GM12878 (cell line): Measurements from ENCODE around the gene TMEM212. TPM values are rescaled to one million over a fixed set of nuclear protein-coding genes. Genes with fewer than 3 reads are reported as not detected.

Source experiments
- ATAC-seq: fragments of 200-7000 bp; cut with Tn5 transposase; 3 replicates; pipeline ENCODE4 v1.9.1; 2020; ENCODE audit warnings: mild to moderate bottlenecking, moderate library complexity
- BruUV-seq: library from RNA; stranded (reverse); fragments of 400-500 nt; replicated peaks from 2 replicates; lab custom pipeline; 2021; lab: Mats Ljungman, UMichigan
- CTCF ChIA-PET: fragments of 300-600 bp; sonication (Branson Sonifier 250); formaldehyde crosslinking; extraction: SDS; loops from one replicate; lab custom pipeline; 2021; ENCODE audit warnings: inconsistent platforms; lab: Yijun Ruan, JAX
- POLR2A ChIA-PET: fragments of 350-600 bp; formaldehyde crosslinking; extraction: SDS; loops from one replicate; lab custom pipeline; 2021; ENCODE audit warnings: inconsistent platforms; lab: Charles Lee
- RAD21 ChIA-PET: fragments of 300-600 bp; sonication (Branson Sonifier 250); formaldehyde crosslinking; loops from one replicate; lab custom pipeline; 2023; ENCODE audit warnings: antibody characterized with exemption; ENCODE audit not compliant: unreplicated experiment; lab: Charles Lee
- SMC1A ChIA-PET: fragments of 300-600 bp; sonication (Branson Sonifier 250); formaldehyde crosslinking; loops from one replicate; lab custom pipeline; 2023; ENCODE audit not compliant: unreplicated experiment, uncharacterized antibody; lab: Charles Lee
- DNase-seq: peaks from one replicate; pipeline ENCODE4 v3.0.0-alpha.2; 2011; ENCODE audit warnings: low read depth, low spot score
- FAIRE-seq: peaks from 3 replicates; lab custom pipeline; 2011; peaks lifted over from hg19 to GRCh38; lab: Jason Lieb, UNC
- H2AFZ ChIP-seq: 2 replicates; pipeline ENCODE4 v1.6.0; 2011; ENCODE audit warnings: low read depth, low read length, control low read depth; ENCODE audit not compliant: control insufficient read depth
- H3K27ac ChIP-seq: 2 replicates; pipeline ENCODE4 v1.5.1; 2011; ENCODE audit warnings: control low read depth; ENCODE audit not compliant: control insufficient read depth, insufficient read depth
- H3K27me3 ChIP-seq, 2 experiments: replicated peaks in 1 of 2; 2 replicates each; pipeline versions ENCODE4 v1.6.0 to v1.6.1; 2011; ENCODE audit warnings: low read length in 1 of 2; ENCODE audit not compliant: control insufficient read depth in 2 of 2, insufficient read depth in 2 of 2
- H3K36me3 ChIP-seq, 2 experiments: 2 replicates each; pipeline ENCODE4 v1.5.1; 2011; ENCODE audit warnings: low read length in 1 of 2; ENCODE audit not compliant: control insufficient read depth in 2 of 2, insufficient read depth in 2 of 2
- H3K4me1 ChIP-seq: 2 replicates; pipeline ENCODE4 v1.6.1; 2011; ENCODE audit warnings: mild to moderate bottlenecking, low read length, moderate library complexity, mixed read lengths; ENCODE audit not compliant: control insufficient read depth, insufficient read depth
- H3K4me2 ChIP-seq: 2 replicates; pipeline ENCODE4 v1.6.0; 2011; ENCODE audit warnings: control low read depth; ENCODE audit not compliant: control insufficient read depth, insufficient read depth
- H3K4me3 ChIP-seq: fragments of 200-600 bp; sonication (generic); 2 replicates; pipeline ENCODE4 v1.5.1; 2016
- H3K79me2 ChIP-seq: 2 replicates; pipeline ENCODE4 v1.6.0; 2011; ENCODE audit warnings: low read length; ENCODE audit not compliant: control insufficient read depth, insufficient read depth
- H3K9ac ChIP-seq: 2 replicates; pipeline ENCODE4 v1.8.0; 2011; ENCODE audit warnings: low read length, control low read depth, mixed read lengths; ENCODE audit not compliant: control insufficient read depth, insufficient read depth
- H3K9me3 ChIP-seq: replicated peaks from 3 replicates; pipeline ENCODE4 v1.5.1; 2011; ENCODE audit warnings: mild to moderate bottlenecking, low read length; ENCODE audit not compliant: control insufficient read depth, insufficient read depth
- H4K20me1 ChIP-seq: 2 replicates; pipeline ENCODE4 v1.6.0; 2011; ENCODE audit not compliant: control insufficient read depth, insufficient read depth
- BACH1 ChIP-seq: fragments of 450-650 bp; IDR thresholded peaks from 2 replicates; pipeline ENCODE4 v1.6.1; 2017; ENCODE audit warnings: mild to moderate bottlenecking, borderline replicate concordance
- GATAD2B ChIP-seq: fragments of 450-650 bp; conservative IDR thresholded peaks from 2 replicates; pipeline ENCODE4 v1.6.1; 2017; ENCODE audit warnings: low read depth, mild to moderate bottlenecking, moderate library complexity
- HDGF ChIP-seq: fragments of 450-650 bp; IDR thresholded peaks from 2 replicates; pipeline ENCODE4 v1.6.1; 2016; ENCODE audit warnings: antibody characterized with exemption
- KAT2A ChIP-seq: conservative IDR thresholded peaks from 2 replicates; pipeline ENCODE4 v1.6.1; 2011; ENCODE audit warnings: low read depth, low read length; ENCODE audit not compliant: control insufficient read depth
- MAX ChIP-seq: IDR thresholded peaks from 2 replicates; pipeline ENCODE4 v1.6.1; 2012; ENCODE audit warnings: low read depth, low read length, improper control_type of control experiment
- NFIC ChIP-seq: IDR thresholded peaks from 2 replicates; pipeline ENCODE4 v1.6.1; 2012; ENCODE audit warnings: low read depth, mild to moderate bottlenecking, inconsistent platforms, low read length, moderate library complexity
- NR2F1 ChIP-seq: fragments of 450-650 bp; conservative IDR thresholded peaks from 2 replicates; pipeline ENCODE4 v1.6.1; 2017; ENCODE audit warnings: mild to moderate bottlenecking
- SMARCA5 ChIP-seq: fragments of 450-650 bp; IDR thresholded peaks from 2 replicates; pipeline ENCODE4 v1.6.1; 2017; ENCODE audit warnings: mild to moderate bottlenecking
- SREBF1 ChIP-seq: IDR thresholded peaks from 2 replicates; pipeline ENCODE4 v1.6.1; 2012; ENCODE audit warnings: mild to moderate bottlenecking, low read length
- SRF ChIP-seq, 2 experiments: IDR thresholded peaks; 2 replicates each; pipeline ENCODE4 v1.6.1; 2011; ENCODE audit warnings: low read depth in 2 of 2, low read length in 2 of 2, mild to moderate bottlenecking in 1 of 2, moderate library complexity in 1 of 2
- ZNF687 ChIP-seq: fragments of 450-650 bp; IDR thresholded peaks from 2 replicates; pipeline ENCODE4 v1.6.1; 2017; ENCODE audit warnings: mild to moderate bottlenecking, moderate library complexity
- WGBS: methylation state at CpG from one replicate; pipeline ENCODE4 v1.1.6; 2016; ENCODE audit warnings: low lambda C conversion rate; ENCODE audit not compliant: insufficient replicate concordance, insufficient coverage; ENCODE audit errors: missing lambda C conversion rate; 5-methylcytosine and 5-hydroxymethylcytosine counted together
- in situ Hi-C: fragments of 300-500 bp; cut with MboI; formaldehyde crosslinking; loops from 9 replicates; pipeline ENCODE4 v1.14.3; 2018; ENCODE audit warnings: mixed read lengths
- intact Hi-C: fragments of 100-400 bp; cut with micrococcal nuclease; formaldehyde crosslinking; loops from one replicate; pipeline ENCODE4 v1.14.2; 2022; ENCODE audit not compliant: unreplicated experiment
- polyA plus RNA-seq, 11 experiments: library from polyadenylated mRNA; depleted of rRNA in 4 of 11; unstranded in 6 of 11; stranded (reverse) in 5 of 11; fragments of >200 nt; fragmentation: Nextera tagmentation in 4 of 11; fragmentation: Illumina TruSeq in 1 of 11; extraction: Ambion mirVana in 4 of 11; extraction: Trizol in 1 of 11; gene quantifications; 1 replicate in 1 of 11; 2 replicates in 10 of 11; pipeline versions ENCODE4 v1.2.1 to v1.2.3, GENCODE V29; 2011 to 2016; ENCODE audit warnings: inconsistent platforms in 2 of 11, missing spikeins in 2 of 11, low read depth in 1 of 11
- total RNA-seq, 4 experiments: library from RNA; depleted of rRNA in 3 of 4; stranded (reverse); fragments of >200 nt in 3 of 4; fragmentation: Illumina TruSeq in 1 of 4; extraction: Trizol in 1 of 4; gene quantifications; 2 replicates each; pipeline versions ENCODE4 v1.2.1 to v1.2.3, GENCODE V29; 2013 to 2021

Gene TMEM212
- total and polyA plus RNA-seq, 10 of the 15 experiments (the other 5 are each of a cell fraction or from before 2014, with no cell fraction given) = not detected

- FAIRE-seq (no peak), ATAC-seq (no peak), DNase-seq (no peak)
- no peaks in the 10 kb centered on the region for H3K36me3 ChIP-seq
- intact Hi-C loops = loop anchor here (5.0 to 10.0 kb wide), 3 partner anchors 188 to 495 kb away; partner anchors contain the start of gene FNDC3B
- WGBS = 75% methylated on average over 6 of the region's 6 CpGs
- CTCF ChIA-PET = interaction anchor here (1.2 to 1.5 kb wide), 2 partner anchors 75 to 630 kb away, joined by 3 read pairs; no protein-coding TSS in a partner anchor
- in situ Hi-C loops = no loop called here
- no peak for TF ChIP-seq SMARCA5
- POLR2A ChIA-PET = no interaction called here
- SMC1A ChIA-PET = interaction anchor here (0.7 to 1.5 kb wide), 5 partner anchors 8 to 31 kb away, joined by 3 to 4 read pairs (median 3); no protein-coding TSS in a partner anchor
- H4K20me1 ChIP-seq = no peaks in the 10 kb centered on the region
- no peak overlapping the region for H3K4me3 ChIP-seq
- no peaks in the 10 kb centered on the region for H3K79me2 ChIP-seq
- no peak overlapping the region for H3K4me2 ChIP-seq
- RAD21 ChIA-PET = interaction anchor here (0.6 to 1.0 kb wide), 2 partner anchors 13 to 36 kb away, joined by 3 to 4 read pairs; no protein-coding TSS in a partner anchor
- no peak overlapping the region for H3K9ac ChIP-seq
- no peaks in the 10 kb centered on the region for H3K9me3 ChIP-seq
- no peaks in the 10 kb centered on the region for H3K27me3 ChIP-seq
- H2AFZ ChIP-seq = no peak overlapping the region
- peaks cover 13% of the 10 kb centered on the region for H3K4me1 ChIP-seq
- no TSS peak for BruUV-seq
- no peak overlapping the region for H3K27ac ChIP-seq
These were observed 4.0 kb downstream of the TMEM212 start for GRCh38 chr3:171847133-171847532.

GRCh38 chr3:171847595-171848259, 4.6 kb downstream of the TMEM212 start:
- Histone ChIP-seq H3K79me2 (no peaks in the 10 kb centered on the region), H4K20me1 (no peaks in the 10 kb centered on the region), H3K9me3 (no peaks in the 10 kb centered on the region), H3K27me3 (no peaks in the 10 kb centered on the region), H3K9ac (no peak overlapping the region), H3K36me3 (no peaks in the 10 kb centered on the region), H3K4me2 (no peak overlapping the region), H3K27ac (no peak overlapping the region), H3K4me3 (no peak overlapping the region), H2AFZ (no peak overlapping the region), H3K4me1 (peaks cover 13% of the 10 kb centered on the region)
- intact Hi-C loops (loop anchor here (5.0 to 10.0 kb wide), 3 partner anchors 187 to 495 kb away; partner anchors contain the start of gene FNDC3B), in situ Hi-C loops (no loop called here)
- ChIA-PET CTCF (interaction anchor here (1.2 to 1.5 kb wide), 2 partner anchors 75 to 629 kb away, joined by 3 read pairs; no protein-coding TSS in a partner anchor), SMC1A (interaction anchor here (0.7 to 1.5 kb wide), 5 partner anchors 7 to 31 kb away, joined by 3 to 4 read pairs (median 3); no protein-coding TSS in a partner anchor), POLR2A (no interaction called here), RAD21 (interaction anchor here (0.6 to 1.0 kb wide), 2 partner anchors 14 to 36 kb away, joined by 3 to 4 read pairs; no protein-coding TSS in a partner anchor)
- 32% methylated on average over 3 of the region's 3 CpGs for WGBS
- ATAC-seq (no peak), FAIRE-seq (no peak), DNase-seq (no peak)
- BruUV-seq = no TSS peak
- TF ChIP-seq ZNF687 = no peak
- no peak for TF ChIP-seq HDGF
- TF ChIP-seq BACH1 = no peak
- TF ChIP-seq MAX = no peak
- no peak for TF ChIP-seq NR2F1
- TF ChIP-seq GATAD2B = no peak
- TF ChIP-seq SREBF1 = no peak
- TF ChIP-seq SRF (IDR thresholded peaks at IDR 0.05; ENCODE audit: low read depth in 2 of 2, low read length in 2 of 2) = no peak
- no peak for TF ChIP-seq KAT2A
- TF ChIP-seq NFIC = no peak
